ENCODE results near the gene SAMD13.

DNA sequence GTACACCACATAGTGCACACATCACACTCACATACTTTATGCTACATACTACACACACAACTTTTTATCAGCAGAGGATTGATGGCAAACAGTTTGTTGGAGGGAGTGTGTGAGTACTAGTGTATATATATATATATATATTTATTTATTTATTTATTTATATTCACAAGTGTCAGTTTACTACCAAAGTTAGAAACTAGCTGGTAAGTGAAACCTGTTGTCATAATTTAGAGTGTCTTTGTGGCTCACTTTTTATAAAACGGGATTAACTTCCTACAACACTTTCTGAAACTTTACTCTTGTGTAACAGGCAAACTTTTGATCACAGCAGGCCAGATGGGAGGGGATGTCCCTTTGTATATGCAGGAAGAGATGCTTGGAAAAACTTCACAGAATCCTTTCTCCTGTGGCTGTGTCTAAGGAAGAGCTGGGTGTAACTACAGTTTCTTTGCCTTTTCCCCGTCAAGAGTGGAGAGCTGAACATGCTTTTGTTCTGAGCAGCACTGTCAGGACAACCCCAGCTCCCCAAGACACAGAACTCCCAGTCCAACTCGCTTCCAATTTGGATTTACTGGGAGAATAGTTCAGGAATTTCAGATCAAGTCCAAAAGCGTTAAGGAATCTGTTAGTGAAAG is 1.9 kb upstream of the SAMD13 start:
- no peak for TF ChIP-seq NFRKB (IDR thresholded peaks at IDR 0.05)
- no peak for TF ChIP-seq SP1 (IDR thresholded peaks at IDR 0.05)
- no peak for TF ChIP-seq FOXM1 (IDR thresholded peaks at IDR 0.05; ENCODE audit: borderline replicate concordance)
- no peak for TF ChIP-seq BHLHE40 (IDR thresholded peaks at IDR 0.05; ENCODE audit: borderline replicate concordance)
- no peak for TF ChIP-seq SUZ12 (IDR thresholded peaks at IDR 0.05)
- TF ChIP-seq ELF4 (IDR thresholded peaks at IDR 0.05), result no peak
- no peak for TF ChIP-seq ZNF384 (IDR thresholded peaks at IDR 0.05)
- no peak for TF ChIP-seq CTBP1 (IDR thresholded peaks at IDR 0.05; ENCODE audit: borderline replicate concordance)
- TF ChIP-seq FOXA1 (IDR thresholded peaks at IDR 0.05), result no peak
- no peak for TF ChIP-seq FOXK2 (IDR thresholded peaks at IDR 0.05)
- TF ChIP-seq ARNT (IDR thresholded peaks at IDR 0.05), result no peak
